Activated T-cell treated with anti-CD3 and anti-CD28 coated beads, Interleukin-2, amount 50 U/mL, for 4 hours (primary cell): ENCODE data around the gene ARSG. TPM values are rescaled to one million over a fixed set of nuclear protein-coding genes. Genes with fewer than 3 reads are reported as not detected.

Source experiments
- ATAC-seq, 2 donors: fragments of 200-7000 bp; cut with Tn5 transposase; one replicate each; pipeline ENCODE4 v1.10.0; 2021
- DNase-seq: peaks from one replicate; pipeline ENCODE4 v3.0.0-alpha.2; 2020
- H3K27me3 Mint-ChIP-seq: one replicate; pipeline ENCODE4 v1.8.0; 2021; ENCODE audit warnings: low read depth, mixed read lengths
- H3K36me3 Mint-ChIP-seq: one replicate; pipeline ENCODE4 v1.8.0; 2022; ENCODE audit warnings: mixed read lengths; ENCODE audit not compliant: insufficient read depth
- H3K4me1 Mint-ChIP-seq: one replicate; pipeline ENCODE4 v1.8.0; 2021; ENCODE audit warnings: low read depth, mixed read lengths
- H3K4me3 Mint-ChIP-seq: one replicate; pipeline ENCODE4 v1.8.0; 2021; ENCODE audit warnings: mild to moderate bottlenecking, moderate library complexity, mixed read lengths
- H3K9me3 Mint-ChIP-seq: one replicate; pipeline ENCODE4 v1.8.0; 2021; ENCODE audit warnings: mixed read lengths
- total RNA-seq, 3 donors: library from RNA; stranded (reverse); gene quantifications; one replicate each; pipeline ENCODE4 v1.2.1, GENCODE V29; 2021

Gene ARSG
- total RNA-seq, 3 donors from 2014 or later, result 3.2 to 4.6 (median 4.5) TPM

GRCh38 chr17:68445671-68446070 lies 154.4 kb downstream of the ARSG start:
- Mint-ChIP-seq H3K4me3 (no peak overlapping the region), H3K27me3 (no peaks in the 10 kb centered on the region), H3K36me3 (peaks cover 8% of the 10 kb centered on the region), H3K9me3 (no peaks in the 10 kb centered on the region), H3K4me1 (peaks cover 13% of the 10 kb centered on the region)
- no peak for ATAC-seq
- DNase-seq, result no peak

- Mint-ChIP-seq H3K36me3 (peaks cover 11% of the 10 kb centered on the region), H3K9me3 (no peaks in the 10 kb centered on the region)
- ATAC-seq, result no peak
Observed at GRCh38 chr17:68446626-68447041, 155.3 kb downstream of the ARSG start.

GRCh38 chr17:68449021-68449739 lies 157.9 kb downstream of the ARSG start:
- Mint-ChIP-seq H3K27me3 (no peaks in the 10 kb centered on the region), H3K36me3 (peaks cover 13% of the 10 kb centered on the region), H3K9me3 (no peaks in the 10 kb centered on the region), H3K4me1 (peaks cover 2% of the 10 kb centered on the region), H3K4me3 (no peak overlapping the region)
- ATAC-seq (no peak), DNase-seq (no peak)

More at GRCh38 chr17:68446626-68447041, 155.3 kb downstream of the ARSG start:
- Mint-ChIP-seq H3K4me3 (no peak overlapping the region), H3K4me1 (peaks cover 3% of the 10 kb centered on the region), H3K27me3 (no peaks in the 10 kb centered on the region)
- DNase-seq, result no peak

GRCh38 chr17:68450391-68450790 lies 159.1 kb downstream of the ARSG start:
- Mint-ChIP-seq H3K4me1 (peaks cover 2% of the 10 kb centered on the region), H3K9me3 (no peaks in the 10 kb centered on the region), H3K4me3 (no peak overlapping the region), H3K36me3 (peaks cover 10% of the 10 kb centered on the region), H3K27me3 (no peaks in the 10 kb centered on the region)
- ATAC-seq (no peak), DNase-seq (no peak)

GRCh38 chr17:68450801-68451200 lies 159.5 kb downstream of the ARSG start:
- ATAC-seq, result no peak
- Mint-ChIP-seq H3K27me3 (no peaks in the 10 kb centered on the region), H3K9me3 (no peaks in the 10 kb centered on the region), H3K4me1 (peaks cover 3% of the 10 kb centered on the region), H3K4me3 (no peak overlapping the region), H3K36me3 (peaks cover 9% of the 10 kb centered on the region)
- DNase-seq, result no peak

- Mint-ChIP-seq H3K36me3 (peaks cover 9% of the 10 kb centered on the region), H3K27me3 (no peaks in the 10 kb centered on the region), H3K4me1 (peaks cover 13% of the 10 kb centered on the region), H3K4me3 (no peak overlapping the region), H3K9me3 (no peaks in the 10 kb centered on the region)
- ATAC-seq, result no peak
- no peak for DNase-seq
Observed at GRCh38 chr17:68451670-68452354, 160.5 kb downstream of the ARSG start.

GRCh38 chr17:68452724-68453290 lies 161.5 kb downstream of the ARSG start:
- DNase-seq (no peak), ATAC-seq (no peak)
- H3K36me3 Mint-ChIP-seq, result peaks cover 9% of the 10 kb centered on the region
- no peaks in the 10 kb centered on the region for H3K9me3 Mint-ChIP-seq
- H3K4me1 Mint-ChIP-seq, result peaks cover 15% of the 10 kb centered on the region
- no peak overlapping the region for H3K4me3 Mint-ChIP-seq
- no peaks in the 10 kb centered on the region for H3K27me3 Mint-ChIP-seq

GRCh38 chr17:68453991-68454665 lies 162.8 kb downstream of the ARSG start:
- Mint-ChIP-seq H3K27me3 (no peaks in the 10 kb centered on the region), H3K4me3 (no peak overlapping the region), H3K36me3 (peaks cover 9% of the 10 kb centered on the region), H3K9me3 (no peaks in the 10 kb centered on the region), H3K4me1 (peaks cover 25% of the 10 kb centered on the region)
- DNase-seq (no peak), ATAC-seq (no peak)

- H3K27me3 Mint-ChIP-seq, result no peaks in the 10 kb centered on the region
- peak overlapping the region; percentile 82 for H3K4me3 Mint-ChIP-seq
- peaks cover 3% of the 10 kb centered on the region for H3K36me3 Mint-ChIP-seq
- H3K9me3 Mint-ChIP-seq, result no peaks in the 10 kb centered on the region
- ATAC-seq, result no peak
- DNase-seq, result no peak
- peaks cover 42% of the 10 kb centered on the region for H3K4me1 Mint-ChIP-seq
Observed at GRCh38 chr17:68455901-68456338, 164.6 kb downstream of the ARSG start.

- peaks cover 48% of the 10 kb centered on the region for H3K4me1 Mint-ChIP-seq
- peak overlapping the region; percentile 82 for H3K4me3 Mint-ChIP-seq
- H3K36me3 Mint-ChIP-seq, result peaks cover 2% of the 10 kb centered on the region
- no peak for ATAC-seq
- H3K9me3 Mint-ChIP-seq, result no peaks in the 10 kb centered on the region
- H3K27me3 Mint-ChIP-seq, result no peaks in the 10 kb centered on the region
- no peak for DNase-seq
Observed at GRCh38 chr17:68456339-68457167, 165.3 kb downstream of the ARSG start.

GRCh38 chr17:68457168-68457538 lies 165.9 kb downstream of the ARSG start, which contains the start of gene WIPI1:
Gene WIPI1 (minus strand): TSS chr17:68457496. CDS start chr17:68457421, 75 bp downstream.
- ATAC-seq, result peak; percentile 51 to 56
- no peaks in the 10 kb centered on the region for H3K36me3 Mint-ChIP-seq
- H3K4me1 Mint-ChIP-seq, result peaks cover 54% of the 10 kb centered on the region
- no peak for DNase-seq
- H3K27me3 Mint-ChIP-seq, result no peaks in the 10 kb centered on the region
- peak within 1 kb of the TSS; percentile 82 for H3K4me3 Mint-ChIP-seq
- H3K9me3 Mint-ChIP-seq, result no peaks in the 10 kb centered on the region

- H3K4me3 Mint-ChIP-seq, result peak overlapping the region; percentile 75
- H3K36me3 Mint-ChIP-seq, result no peaks in the 10 kb centered on the region
- no peaks in the 10 kb centered on the region for H3K9me3 Mint-ChIP-seq
- H3K27me3 Mint-ChIP-seq, result no peaks in the 10 kb centered on the region
- ATAC-seq, result peak; percentile 96 to 98
- H3K4me1 Mint-ChIP-seq, result peaks cover 58% of the 10 kb centered on the region
- peak; percentile 97 for DNase-seq
Observed at GRCh38 chr17:68457539-68458259, 166.4 kb downstream of the ARSG start.
